Measurements from ENCODE around the gene FREM2.

The FREM2 gene

DNA sequence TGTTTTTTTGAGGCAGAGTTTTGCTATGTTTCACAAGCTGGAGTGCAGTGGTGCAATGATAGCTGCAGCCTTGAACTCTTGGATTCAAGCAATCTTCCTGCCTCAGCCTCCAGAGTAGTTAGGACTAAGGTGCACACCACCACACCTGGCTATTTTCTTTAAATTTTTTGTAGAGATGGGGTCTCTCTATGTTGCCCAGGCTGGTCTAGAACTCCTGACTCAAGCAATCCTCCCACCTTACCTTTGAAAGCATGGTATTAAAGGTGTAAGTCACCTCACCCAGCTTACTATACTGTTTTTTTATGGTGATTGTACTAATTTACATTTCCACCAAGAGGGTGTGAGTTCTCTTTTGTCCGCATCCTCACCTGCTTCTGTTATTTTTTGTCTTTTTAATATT lies 110.0 kb downstream of the FREM2 start:
- ChIA-PET CTCF (no interaction called here), POLR2A (no interaction called here)
- no peak for TF ChIP-seq CTCF (IDR thresholded peaks at IDR 0.05; ENCODE audit: control extremely low read depth, extremely low read depth, low read depth, missing control alignments)
- no peak for DNase-seq (ENCODE audit: extremely low spot score)

- TF ChIP-seq CTCF (IDR thresholded peaks at IDR 0.05; ENCODE audit: control extremely low read depth, extremely low read depth, low read depth, missing control alignments) = no peak
- ChIA-PET POLR2A (no interaction called here), CTCF (interaction anchor here (1.1 to 1.6 kb wide), 4 partner anchors 9 to 66 kb away, joined by 3 to 4 read pairs (median 4); no protein-coding TSS in a partner anchor)
- DNase-seq (ENCODE audit: extremely low spot score) = no peak
These were observed 116.7 kb downstream of the FREM2 start for GRCh38 chr13:38803531-38803930.

DNA sequence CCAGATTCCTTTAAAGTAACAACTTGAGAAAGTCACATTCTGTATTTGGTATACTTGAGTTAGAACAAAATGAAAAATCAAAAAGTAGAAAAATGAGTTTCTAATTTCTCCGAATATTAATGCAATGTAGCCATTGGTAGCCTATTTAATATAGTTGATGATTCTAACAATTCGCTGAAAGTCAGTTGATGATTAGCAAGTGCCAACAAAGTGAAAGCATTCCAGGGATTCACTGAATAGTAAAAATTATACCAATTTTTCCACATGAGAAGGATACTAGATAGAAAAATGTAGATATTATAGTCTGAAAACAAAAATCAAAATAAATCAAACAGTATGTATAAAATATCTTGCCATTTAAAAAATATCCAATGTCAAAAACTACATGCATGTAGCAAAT lies 117.2 kb downstream of the FREM2 start:
- DNase-seq (ENCODE audit: extremely low spot score) = no peak
- no peak for TF ChIP-seq CTCF (IDR thresholded peaks at IDR 0.05; ENCODE audit: control extremely low read depth, extremely low read depth, low read depth, missing control alignments)
- ChIA-PET CTCF (interaction anchor here (1.1 to 2.7 kb wide), 3 partner anchors 10 to 19 kb away, joined by 4 to 7 read pairs (median 4); no protein-coding TSS in a partner anchor), POLR2A (no interaction called here)

DNA sequence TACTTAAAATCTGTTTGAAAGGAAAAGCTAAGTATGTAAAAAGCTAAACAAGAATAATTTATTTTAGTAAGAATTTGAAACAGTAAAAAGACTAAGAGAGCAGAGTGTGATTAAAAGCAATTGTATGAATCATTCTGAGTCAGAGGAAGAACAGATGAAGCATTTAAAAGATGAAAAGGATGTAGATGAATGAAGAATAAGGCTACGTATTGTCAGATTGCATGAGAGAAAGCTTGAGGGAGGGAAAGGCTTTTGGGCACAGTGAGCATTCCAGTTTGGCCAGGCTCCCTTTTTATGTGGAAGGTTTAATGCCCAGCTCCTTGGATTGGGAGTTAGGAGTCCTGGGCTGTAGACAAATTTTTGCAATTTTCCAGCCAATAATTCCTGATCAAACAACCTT lies 117.7 kb downstream of the FREM2 start:
- no peak for DNase-seq (ENCODE audit: extremely low spot score)
- CTCF ChIA-PET = interaction anchor here (1.1 to 2.7 kb wide), 2 partner anchors 15 to 19 kb away, joined by 4 to 7 read pairs; no protein-coding TSS in a partner anchor
- TF ChIP-seq CTCF (IDR thresholded peaks at IDR 0.05; ENCODE audit: control extremely low read depth, extremely low read depth, low read depth, missing control alignments) = no peak

GRCh38 chr13:38814331-38814730 lies 127.5 kb downstream of the FREM2 start:
- CTCF ChIA-PET = no interaction called here
- POLR2A ChIA-PET = no interaction called here
- no peak for DNase-seq (ENCODE audit: extremely low spot score)
- no peak for TF ChIP-seq CTCF (IDR thresholded peaks at IDR 0.05; ENCODE audit: control extremely low read depth, extremely low read depth, low read depth, missing control alignments)

More for the DNA sequence above, 117.7 kb downstream of the FREM2 start:
- POLR2A ChIA-PET = no interaction called here

DNA sequence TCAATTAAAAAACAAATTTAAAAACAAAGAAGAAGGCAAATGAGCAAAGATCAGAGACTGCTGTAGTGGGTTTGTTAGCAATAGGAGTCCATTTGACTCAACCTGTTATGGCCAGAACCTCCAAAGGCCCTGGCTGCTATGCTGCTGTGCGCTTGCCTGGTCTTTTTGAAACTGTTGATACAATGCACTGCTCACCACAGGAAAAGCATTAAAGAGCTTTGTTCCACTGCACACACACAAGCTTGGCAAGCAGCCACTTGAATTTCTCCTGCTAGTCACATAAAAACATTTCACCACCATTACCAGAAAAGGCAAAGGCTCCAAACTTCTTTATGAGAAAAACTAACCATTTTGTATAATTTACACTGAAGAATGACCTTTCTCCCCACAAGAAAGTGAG lies 132.2 kb downstream of the FREM2 start:
- no peak for TF ChIP-seq CTCF (IDR thresholded peaks at IDR 0.05; ENCODE audit: control extremely low read depth, extremely low read depth, low read depth, missing control alignments)
- CTCF ChIA-PET = interaction anchor here (1.0 to 1.5 kb wide), 2 partner anchors 11 to 14 kb away, joined by 4 to 7 read pairs; no protein-coding TSS in a partner anchor
- DNase-seq (ENCODE audit: extremely low spot score) = no peak
- POLR2A ChIA-PET = no interaction called here
